ENCODE data around the gene UNC13D.

Gene UNC13D

DNA sequence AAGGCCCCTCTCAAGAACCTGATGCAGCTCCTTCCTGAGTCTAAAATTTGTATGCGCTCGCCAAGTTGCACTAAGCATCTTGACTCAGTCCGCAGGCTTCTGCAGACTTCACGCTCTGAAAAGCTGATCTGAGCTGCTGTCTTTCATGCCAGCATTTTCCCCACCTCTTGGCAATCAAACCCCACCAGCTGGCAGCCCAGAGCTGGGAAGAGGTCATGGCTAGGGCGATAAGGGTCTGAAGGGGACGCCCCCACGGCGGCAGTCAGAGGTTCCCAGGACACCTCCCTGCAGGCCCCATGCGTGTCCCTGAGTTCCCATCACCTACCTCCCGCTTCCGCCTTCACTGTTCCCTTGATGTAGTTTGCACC is 5.1 kb upstream of the UNC13D start:
- DNase-seq (ENCODE audit: low spot score in 2 of 2) (no peak), ATAC-seq (ENCODE audit: low read depth) (no peak)
- H3K9me3 Mint-ChIP-seq: no peaks in the 10 kb centered on the region
- no peak overlapping the region for H3K27ac Mint-ChIP-seq
- H3K27me3 Mint-ChIP-seq: no peaks in the 10 kb centered on the region
- H3K36me3 Mint-ChIP-seq: peaks cover 19% of the 10 kb centered on the region
- peaks cover 16% of the 10 kb centered on the region for H3K4me1 Mint-ChIP-seq
- H3K4me3 Mint-ChIP-seq: no peak overlapping the region

DNA sequence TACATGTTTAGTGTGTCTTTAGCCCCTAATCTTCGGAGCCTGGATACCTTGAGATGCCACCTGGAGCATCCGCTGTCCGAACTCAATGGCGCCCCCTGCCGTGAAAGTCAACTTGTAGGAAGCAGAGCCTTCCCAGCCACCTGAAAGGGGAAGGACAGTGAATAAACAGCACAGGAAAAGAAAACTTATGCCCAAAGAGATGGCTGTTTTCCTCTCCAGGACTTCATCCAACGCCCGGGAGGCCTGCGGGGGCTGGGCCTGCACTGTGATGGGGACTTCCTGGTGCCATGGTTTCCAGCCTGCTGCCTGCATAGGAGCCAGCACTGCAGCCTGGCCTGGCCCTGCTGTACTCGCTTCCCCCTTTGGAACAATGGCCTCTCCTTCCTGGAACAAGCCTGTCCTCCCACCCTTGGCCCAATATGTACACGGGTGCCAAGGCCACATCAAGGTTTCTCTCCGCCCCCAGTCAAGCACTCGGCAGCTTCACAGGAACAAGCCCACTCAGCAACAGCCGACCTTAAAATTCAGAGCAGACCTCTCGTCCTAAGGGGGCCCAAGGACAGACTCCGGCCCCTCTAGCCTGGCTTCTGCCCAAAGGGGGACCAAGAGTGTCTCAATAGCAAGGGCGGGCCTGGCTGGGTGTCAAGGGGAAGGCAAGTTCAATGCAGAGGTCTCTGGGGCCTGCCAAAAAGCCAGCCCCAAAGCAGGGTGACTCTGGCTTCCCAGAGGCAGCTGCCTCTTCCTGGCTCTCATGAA is 4.5 kb upstream of the UNC13D start:
- DNase-seq (ENCODE audit: low spot score in 2 of 2) (peak; percentile 76 to 79), ATAC-seq (ENCODE audit: low read depth) (peak; percentile 29)
- Mint-ChIP-seq H3K4me3 (no peak overlapping the region), H3K36me3 (peaks cover 19% of the 10 kb centered on the region), H3K27ac (no peak overlapping the region), H3K4me1 (peaks cover 15% of the 10 kb centered on the region), H3K9me3 (no peaks in the 10 kb centered on the region), H3K27me3 (no peaks in the 10 kb centered on the region)

DNA sequence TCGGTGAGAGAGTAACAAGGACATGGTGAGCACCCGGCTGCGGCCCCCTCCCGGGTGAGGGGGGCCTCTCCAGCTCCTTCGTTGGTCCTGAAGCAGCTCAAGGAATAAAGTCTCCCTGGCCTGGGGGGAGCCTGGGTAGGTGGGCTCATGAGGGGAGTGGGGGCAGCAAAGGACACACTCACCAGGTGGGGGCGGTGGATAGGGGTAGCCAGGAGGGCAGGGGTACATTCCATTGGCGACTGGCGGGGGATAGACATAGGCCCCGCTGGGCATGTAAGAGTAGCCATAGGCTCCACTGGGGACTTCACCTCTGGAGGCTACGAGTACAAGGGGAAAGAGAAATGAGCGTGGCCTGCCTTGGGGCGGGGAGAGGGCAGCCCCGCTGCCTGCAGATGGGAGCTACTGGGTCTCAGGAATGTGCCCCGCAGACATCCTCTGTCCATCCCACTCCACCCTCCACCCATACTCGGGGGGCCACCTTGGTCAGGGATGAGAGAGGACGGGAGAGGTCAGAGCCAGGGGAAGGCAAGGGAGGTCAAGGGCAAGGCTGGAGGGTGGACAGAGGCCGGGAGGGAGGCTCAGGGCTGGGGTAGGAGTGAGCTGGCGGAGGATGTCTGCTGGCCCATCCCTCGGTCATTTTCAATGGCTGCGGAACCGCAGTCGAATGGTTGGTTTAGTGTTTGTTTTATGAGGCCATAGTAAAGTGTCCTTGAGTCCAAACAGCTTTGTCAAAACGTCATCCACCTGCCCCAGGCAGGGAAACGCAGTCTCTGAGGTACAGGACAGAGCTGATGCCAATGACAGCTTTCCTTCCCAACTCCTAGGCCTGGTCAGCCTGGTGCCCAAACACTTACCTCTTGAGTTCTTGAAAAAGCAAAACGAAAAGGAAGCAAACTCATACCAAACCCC is 3.7 kb upstream of the UNC13D start:
- Mint-ChIP-seq H3K4me3 (no peak overlapping the region), H3K36me3 (peaks cover 19% of the 10 kb centered on the region), H3K4me1 (peaks cover 17% of the 10 kb centered on the region), H3K27ac (no peak overlapping the region), H3K27me3 (no peaks in the 10 kb centered on the region), H3K9me3 (no peaks in the 10 kb centered on the region)
- ATAC-seq (ENCODE audit: low read depth): no peak
- DNase-seq (ENCODE audit: low spot score in 2 of 2): no peak

DNA sequence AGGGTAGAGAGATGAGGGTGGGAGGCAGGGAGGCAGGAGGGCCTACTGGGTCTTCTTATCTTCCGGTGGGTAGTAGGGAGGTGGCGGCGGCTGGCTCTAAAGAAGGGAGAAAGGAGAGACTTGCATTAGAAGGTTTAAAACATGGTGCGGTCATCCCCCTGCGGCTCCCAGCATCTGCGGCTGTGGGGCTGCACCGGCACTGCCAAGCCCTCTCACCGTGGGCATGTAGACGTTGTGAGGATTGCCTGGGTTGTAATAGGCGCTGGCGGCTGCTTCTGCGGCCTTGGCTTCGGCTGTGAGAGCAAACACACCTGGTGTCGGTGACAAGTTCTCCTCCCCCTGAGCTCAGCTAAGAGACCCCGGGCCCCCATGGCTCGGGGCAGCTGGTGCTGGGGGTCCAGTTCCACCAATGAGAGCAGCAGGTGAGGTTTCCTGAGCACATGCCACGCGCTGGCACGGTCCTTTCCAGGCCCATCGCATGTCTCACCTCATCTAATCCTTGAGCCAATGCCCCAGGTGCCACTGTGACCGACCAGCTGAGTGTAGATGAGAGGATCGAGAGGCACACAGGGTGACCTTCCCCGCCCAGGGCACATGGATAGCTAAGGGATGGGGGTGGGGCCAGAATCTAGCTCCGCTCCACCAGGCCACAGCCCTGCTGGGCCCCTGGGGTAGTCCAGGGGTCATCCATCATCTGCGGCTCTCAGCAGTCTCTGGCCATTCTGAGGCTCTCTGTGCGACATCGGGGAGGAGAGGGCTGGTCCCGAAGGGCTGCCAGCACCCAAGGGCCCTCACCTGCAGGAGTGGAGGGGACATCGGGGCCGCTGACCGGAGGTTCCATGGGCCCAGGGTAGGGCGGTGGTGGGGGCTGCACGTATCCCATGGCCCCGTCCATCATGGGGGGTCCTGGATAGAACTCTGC is 2.7 kb upstream of the UNC13D start:
- ATAC-seq (ENCODE audit: low read depth) (no peak), DNase-seq (ENCODE audit: low spot score in 2 of 2) (no peak)
- H3K4me1 Mint-ChIP-seq: peaks cover 20% of the 10 kb centered on the region
- H3K36me3 Mint-ChIP-seq: peaks cover 21% of the 10 kb centered on the region
- no peak overlapping the region for H3K27ac Mint-ChIP-seq
- no peak overlapping the region for H3K4me3 Mint-ChIP-seq
- no peaks in the 10 kb centered on the region for H3K9me3 Mint-ChIP-seq
- no peaks in the 10 kb centered on the region for H3K27me3 Mint-ChIP-seq

DNA sequence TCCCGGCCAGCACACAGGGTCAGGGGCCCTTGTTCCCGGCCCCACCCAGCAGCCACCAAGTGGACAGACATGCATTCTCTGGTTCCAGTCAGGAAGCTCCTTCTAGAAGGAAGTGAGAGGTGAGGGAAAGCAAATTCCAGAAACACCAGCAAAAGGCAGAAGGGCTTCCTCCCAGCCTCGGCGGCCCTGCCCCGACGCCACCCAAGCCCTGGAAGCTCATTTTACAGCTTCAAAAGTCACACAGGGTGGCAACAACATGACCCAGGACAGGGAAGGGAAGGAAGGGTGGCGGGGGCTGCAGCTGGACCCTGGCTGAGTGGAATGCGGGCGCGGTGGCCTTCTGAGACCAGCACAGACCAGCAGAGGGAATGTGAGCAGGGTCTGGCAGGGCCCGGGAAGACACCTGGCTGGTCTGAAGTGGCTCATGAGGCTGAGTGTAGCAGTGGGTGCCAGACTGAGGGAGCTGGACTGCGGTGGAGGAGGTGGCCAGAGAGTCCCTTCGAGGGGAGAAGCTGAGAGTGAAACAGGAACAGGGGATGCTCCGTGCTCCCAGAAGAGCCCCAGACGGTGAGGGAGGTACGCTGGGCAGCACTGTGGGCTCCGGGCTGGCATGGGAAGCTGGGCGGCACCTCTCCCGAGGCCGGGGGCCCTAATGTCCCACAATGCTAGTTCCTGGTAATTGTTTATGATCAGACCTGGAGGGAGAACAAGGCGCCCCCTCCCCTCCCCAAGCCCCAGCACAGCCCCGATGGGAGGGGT is 1.9 kb upstream of the UNC13D start:
- H3K36me3 Mint-ChIP-seq: peaks cover 21% of the 10 kb centered on the region
- no peak overlapping the region for H3K4me3 Mint-ChIP-seq
- H3K27me3 Mint-ChIP-seq: no peaks in the 10 kb centered on the region
- H3K27ac Mint-ChIP-seq: peak overlapping the region; percentile 80
- DNase-seq (ENCODE audit: low spot score in 2 of 2) (no peak), ATAC-seq (ENCODE audit: low read depth) (no peak)
- H3K9me3 Mint-ChIP-seq: no peaks in the 10 kb centered on the region
- peaks cover 20% of the 10 kb centered on the region for H3K4me1 Mint-ChIP-seq

DNA sequence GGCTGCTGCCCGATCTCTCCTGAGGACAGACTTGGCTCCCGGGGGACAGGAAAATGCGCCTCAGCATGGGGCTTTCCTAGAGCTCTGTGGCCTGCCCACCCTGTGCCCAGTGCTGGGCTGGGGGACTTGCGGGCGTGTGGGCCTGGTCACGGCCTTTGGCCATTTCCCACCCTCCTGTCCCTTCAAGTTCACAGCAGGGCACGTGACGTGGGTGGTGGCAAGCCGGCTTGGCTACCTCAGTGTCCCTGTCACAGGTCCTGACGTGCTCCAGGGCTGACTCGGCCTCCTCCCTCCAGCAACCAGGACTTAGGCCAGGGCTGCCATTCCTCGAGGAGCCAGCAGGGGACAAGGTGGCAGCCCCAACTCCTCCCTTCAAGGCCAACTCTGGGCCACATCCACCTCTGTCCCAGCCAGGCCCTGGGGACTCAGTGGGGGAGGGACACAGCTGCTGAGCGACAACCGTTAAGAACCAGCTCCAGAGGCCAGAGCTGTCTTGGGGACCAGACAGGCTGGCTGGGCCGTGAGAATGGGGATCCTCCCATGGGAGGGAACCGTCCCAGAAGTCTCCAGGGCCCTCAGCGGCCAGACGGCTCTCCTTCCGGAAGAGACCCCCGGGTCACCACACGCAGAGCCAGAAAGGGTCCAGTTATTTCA is 981 bp upstream of the UNC13D start:
- peak overlapping the region; percentile 69 for H3K4me3 Mint-ChIP-seq
- DNase-seq (ENCODE audit: low spot score in 2 of 2) (peak; percentile 75), ATAC-seq (ENCODE audit: low read depth) (peak; percentile 83)
- H3K4me1 Mint-ChIP-seq: peaks cover 20% of the 10 kb centered on the region
- H3K36me3 Mint-ChIP-seq: peaks cover 21% of the 10 kb centered on the region
- H3K27ac Mint-ChIP-seq: peak overlapping the region; percentile 80
- H3K9me3 Mint-ChIP-seq: no peaks in the 10 kb centered on the region
- no peaks in the 10 kb centered on the region for H3K27me3 Mint-ChIP-seq

DNA sequence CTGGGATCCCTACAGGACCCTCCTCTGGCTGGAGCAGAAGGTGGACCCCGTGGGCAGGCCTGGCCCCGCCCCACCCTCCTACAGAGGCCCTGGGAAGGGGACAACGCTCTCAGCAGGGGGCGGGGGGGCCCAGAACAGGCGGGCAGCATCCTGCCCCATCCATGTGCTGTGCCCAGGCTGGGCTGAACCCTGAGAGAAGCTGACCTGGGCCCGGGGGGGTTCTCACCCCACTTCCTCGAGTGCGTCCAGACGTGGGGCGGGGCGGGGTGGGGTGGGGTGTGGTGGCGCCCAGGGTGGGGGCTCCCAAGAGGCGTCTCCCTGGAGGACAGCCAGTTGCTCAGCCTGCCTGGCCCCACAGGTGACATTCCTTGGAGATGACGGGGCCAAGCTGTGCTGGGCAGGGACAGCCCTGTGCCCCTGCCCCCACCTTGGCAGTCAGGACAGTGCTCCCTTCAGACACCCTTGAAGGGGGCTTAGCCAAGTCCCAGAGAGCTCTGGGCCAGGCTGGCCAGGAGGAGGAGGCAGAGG is 390 bp upstream of the UNC13D start:
- no peak for DNase-seq (ENCODE audit: low spot score in 2 of 2)
- peaks cover 20% of the 10 kb centered on the region for H3K4me1 Mint-ChIP-seq
- peak; percentile 7 for ATAC-seq (ENCODE audit: low read depth)
- no peaks in the 10 kb centered on the region for H3K9me3 Mint-ChIP-seq
- peak overlapping the region; percentile 89 for H3K27ac Mint-ChIP-seq
- H3K36me3 Mint-ChIP-seq: peaks cover 19% of the 10 kb centered on the region
- H3K4me3 Mint-ChIP-seq: peak overlapping the region; percentile 94
- no peaks in the 10 kb centered on the region for H3K27me3 Mint-ChIP-seq

DNA sequence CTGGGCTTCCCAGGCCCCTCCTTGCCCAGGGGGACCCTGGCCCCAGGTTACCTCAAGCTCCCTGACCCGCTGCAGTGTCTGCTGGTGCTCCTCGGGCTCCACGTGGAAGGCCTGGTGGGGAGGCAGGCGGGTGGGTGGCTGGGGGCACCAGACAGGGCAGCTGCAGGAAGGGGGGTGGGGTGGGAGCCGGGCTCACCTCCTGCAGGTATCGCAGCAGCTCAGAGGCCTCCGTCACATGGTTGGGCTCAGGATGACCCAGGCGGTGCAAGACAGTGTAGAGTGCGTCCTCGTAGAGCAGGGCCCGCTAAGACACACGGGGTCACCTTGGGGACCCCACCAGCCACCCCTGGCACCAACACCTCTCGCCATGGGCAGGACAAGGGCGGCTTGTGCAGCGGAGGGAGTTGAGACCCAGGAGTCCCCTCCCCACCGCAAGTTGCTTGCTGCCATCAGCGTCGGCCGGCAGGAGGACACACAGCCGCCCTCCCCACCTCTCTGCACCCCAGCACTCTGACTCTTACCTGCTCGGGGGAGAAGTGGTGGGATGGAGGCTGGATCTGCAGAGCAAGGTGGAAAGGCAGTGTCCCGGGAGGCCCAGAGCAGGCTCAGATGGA is 1.1 kb downstream of the UNC13D start:
- Mint-ChIP-seq H3K36me3 (peaks cover 14% of the 10 kb centered on the region), H3K9me3 (no peaks in the 10 kb centered on the region), H3K27ac (peak overlapping the region; percentile 89), H3K27me3 (no peaks in the 10 kb centered on the region), H3K4me3 (peak overlapping the region; percentile 94), H3K4me1 (peaks cover 15% of the 10 kb centered on the region)
- ATAC-seq (ENCODE audit: low read depth): no peak
- no peak for DNase-seq (ENCODE audit: low spot score in 2 of 2)

DNA sequence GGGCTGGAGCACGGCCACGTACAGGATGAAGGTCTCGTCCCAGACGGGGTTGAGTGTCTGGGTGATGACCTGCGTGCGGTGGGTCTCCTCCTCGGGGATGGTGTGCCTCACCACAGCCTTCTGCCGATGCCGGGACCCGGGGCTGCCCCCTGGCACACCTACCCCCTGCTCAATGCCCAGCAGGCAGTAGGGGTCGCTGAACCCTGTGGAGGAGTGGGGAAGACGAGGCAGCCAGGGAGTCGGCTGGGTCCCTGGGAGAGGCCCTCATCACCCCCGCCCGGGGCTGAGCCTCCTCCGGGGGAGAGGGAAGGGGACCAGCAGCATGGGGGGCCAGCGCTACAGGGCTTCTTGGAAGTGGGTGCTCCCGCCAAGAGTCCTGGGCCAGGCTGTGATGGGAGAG is 1.8 kb downstream of the UNC13D start:
- no peak for ATAC-seq (ENCODE audit: low read depth)
- Mint-ChIP-seq H3K4me3 (peak overlapping the region; percentile 32), H3K27ac (no peak overlapping the region)

DNA sequence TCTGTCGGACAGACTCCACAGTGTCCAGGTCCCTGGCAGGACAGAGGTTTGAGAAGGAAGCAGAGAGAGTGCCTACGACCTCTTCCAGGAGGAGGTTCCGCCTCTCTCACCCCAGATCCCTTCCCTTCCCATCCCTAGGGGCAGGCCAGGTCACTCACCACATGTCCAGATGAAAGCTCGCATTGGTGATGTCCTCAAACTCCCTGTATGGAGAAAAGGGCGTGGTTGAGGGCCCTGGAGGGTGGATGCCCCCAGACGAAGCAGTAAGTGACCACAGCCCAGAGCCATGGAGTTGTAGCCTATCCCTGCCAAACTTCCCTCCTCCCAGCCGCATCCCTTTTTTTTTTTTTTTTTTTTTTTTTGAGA is 3.4 kb downstream of the UNC13D start:
- H3K4me1 Mint-ChIP-seq: peaks cover 13% of the 10 kb centered on the region
- H3K27ac Mint-ChIP-seq: no peak overlapping the region
- no peaks in the 10 kb centered on the region for H3K9me3 Mint-ChIP-seq
- ATAC-seq (ENCODE audit: low read depth): no peak
- no peaks in the 10 kb centered on the region for H3K27me3 Mint-ChIP-seq
- DNase-seq (ENCODE audit: low spot score in 2 of 2): no peak
- H3K4me3 Mint-ChIP-seq: no peak overlapping the region
- peaks cover 7% of the 10 kb centered on the region for H3K36me3 Mint-ChIP-seq

More for the DNA sequence above, 1.8 kb downstream of the UNC13D start:
- Mint-ChIP-seq H3K4me1 (peaks cover 13% of the 10 kb centered on the region), H3K27me3 (no peaks in the 10 kb centered on the region), H3K36me3 (peaks cover 12% of the 10 kb centered on the region), H3K9me3 (no peaks in the 10 kb centered on the region)
- DNase-seq (ENCODE audit: low spot score in 2 of 2): no peak

DNA sequence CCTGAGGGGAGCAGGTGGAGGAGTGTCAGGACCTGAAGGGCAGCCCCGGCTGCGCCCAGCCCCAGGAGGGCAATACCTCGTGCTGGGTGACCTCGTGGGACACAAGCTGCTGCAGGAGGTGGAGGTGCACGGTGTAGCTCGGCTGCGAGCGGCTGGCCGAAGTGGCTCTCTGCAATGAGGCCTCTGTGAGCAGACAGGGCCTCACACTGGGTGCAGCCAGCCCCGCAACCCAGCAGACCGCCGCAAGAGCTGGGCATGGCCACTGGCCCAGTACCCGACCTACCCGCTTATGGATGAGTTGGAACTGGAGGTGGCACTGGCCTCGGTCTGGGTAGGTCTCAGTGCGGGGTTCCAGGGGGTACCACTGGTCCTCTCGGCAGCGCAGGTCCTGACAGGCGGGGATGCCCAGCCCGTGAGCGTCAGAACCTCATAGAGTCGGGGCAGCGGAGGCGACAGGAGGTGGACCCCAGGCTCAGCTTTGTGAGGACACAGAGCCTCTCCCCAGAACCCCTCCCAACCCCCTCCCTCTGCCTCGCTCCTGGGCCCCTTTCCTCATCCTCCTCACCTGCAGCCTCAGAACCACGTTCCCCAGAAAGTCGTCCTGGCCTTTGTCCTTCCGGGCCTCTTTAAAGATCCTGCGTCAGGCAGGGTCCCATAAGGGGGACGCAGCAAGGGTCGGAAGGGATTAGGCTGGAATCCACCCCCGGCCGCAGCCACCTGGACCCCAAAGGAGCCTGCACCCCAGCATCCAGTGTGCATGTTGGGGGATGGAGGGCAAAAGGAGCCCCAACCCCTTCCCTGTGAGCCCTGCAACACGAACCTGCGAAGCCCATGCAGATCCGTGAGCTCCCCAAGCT is 4.0 kb downstream of the UNC13D start:
- H3K27ac Mint-ChIP-seq: no peak overlapping the region
- no peaks in the 10 kb centered on the region for H3K27me3 Mint-ChIP-seq
- ATAC-seq (ENCODE audit: low read depth): no peak
- H3K4me1 Mint-ChIP-seq: peaks cover 9% of the 10 kb centered on the region
- peaks cover 5% of the 10 kb centered on the region for H3K36me3 Mint-ChIP-seq
- no peak overlapping the region for H3K4me3 Mint-ChIP-seq
- DNase-seq (ENCODE audit: low spot score in 2 of 2): no peak
- no peaks in the 10 kb centered on the region for H3K9me3 Mint-ChIP-seq

DNA sequence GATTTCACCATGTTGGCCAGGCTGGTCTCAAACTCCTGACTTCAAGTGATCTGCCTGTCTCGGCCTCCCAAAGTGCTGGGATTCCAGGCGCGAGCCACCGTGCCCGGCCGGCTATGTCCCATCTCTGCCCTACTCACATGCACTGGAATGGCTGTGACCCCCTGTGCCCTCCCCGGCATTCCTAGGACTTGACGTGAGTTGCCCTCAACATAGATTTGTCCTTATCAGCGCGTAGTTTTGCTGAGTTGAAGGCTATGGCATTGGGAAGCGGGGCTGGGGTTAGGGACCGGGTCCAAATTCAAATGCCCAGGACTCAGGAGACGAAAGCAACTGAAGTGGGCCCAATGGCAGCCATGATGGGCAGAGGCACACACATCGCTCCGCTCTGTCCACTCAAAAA is 5.8 kb downstream of the UNC13D start:
- H3K4me3 Mint-ChIP-seq: no peak overlapping the region
- no peaks in the 10 kb centered on the region for H3K9me3 Mint-ChIP-seq
- no peak overlapping the region for H3K27ac Mint-ChIP-seq
- no peak for DNase-seq (ENCODE audit: low spot score in 2 of 2)
- ATAC-seq (ENCODE audit: low read depth): no peak
- H3K4me1 Mint-ChIP-seq: peaks cover 5% of the 10 kb centered on the region
- H3K27me3 Mint-ChIP-seq: no peaks in the 10 kb centered on the region
- H3K36me3 Mint-ChIP-seq: peaks cover 12% of the 10 kb centered on the region

All from memory B cell (primary cell).